ENCODE results near the gene HADHA.

DNA sequence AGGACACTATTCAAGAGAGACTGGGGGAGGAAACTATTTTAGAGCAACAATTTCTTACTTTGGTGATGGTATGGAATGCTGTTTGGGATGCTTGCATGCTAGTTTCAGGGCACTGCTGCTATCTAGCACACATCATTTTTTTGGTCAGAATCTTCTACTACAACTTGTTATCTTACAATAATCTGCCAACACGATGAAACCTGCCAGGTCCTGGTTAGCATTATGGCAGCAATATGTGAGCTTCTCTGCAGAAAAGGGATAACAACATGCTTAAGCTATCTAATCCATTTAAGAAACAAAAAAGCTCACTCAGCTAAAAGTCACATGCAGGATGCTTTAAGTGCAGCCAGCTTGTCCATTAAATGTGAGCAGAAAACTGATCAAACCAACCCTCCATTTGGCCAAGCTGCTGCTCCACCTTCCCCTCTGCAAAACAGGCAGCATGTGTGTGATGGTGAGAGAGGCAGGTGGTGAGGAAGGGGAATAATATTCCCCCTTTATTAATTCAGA, 41.4 kb downstream of the HADHA start:
- TF ChIP-seq, protein P1, sequence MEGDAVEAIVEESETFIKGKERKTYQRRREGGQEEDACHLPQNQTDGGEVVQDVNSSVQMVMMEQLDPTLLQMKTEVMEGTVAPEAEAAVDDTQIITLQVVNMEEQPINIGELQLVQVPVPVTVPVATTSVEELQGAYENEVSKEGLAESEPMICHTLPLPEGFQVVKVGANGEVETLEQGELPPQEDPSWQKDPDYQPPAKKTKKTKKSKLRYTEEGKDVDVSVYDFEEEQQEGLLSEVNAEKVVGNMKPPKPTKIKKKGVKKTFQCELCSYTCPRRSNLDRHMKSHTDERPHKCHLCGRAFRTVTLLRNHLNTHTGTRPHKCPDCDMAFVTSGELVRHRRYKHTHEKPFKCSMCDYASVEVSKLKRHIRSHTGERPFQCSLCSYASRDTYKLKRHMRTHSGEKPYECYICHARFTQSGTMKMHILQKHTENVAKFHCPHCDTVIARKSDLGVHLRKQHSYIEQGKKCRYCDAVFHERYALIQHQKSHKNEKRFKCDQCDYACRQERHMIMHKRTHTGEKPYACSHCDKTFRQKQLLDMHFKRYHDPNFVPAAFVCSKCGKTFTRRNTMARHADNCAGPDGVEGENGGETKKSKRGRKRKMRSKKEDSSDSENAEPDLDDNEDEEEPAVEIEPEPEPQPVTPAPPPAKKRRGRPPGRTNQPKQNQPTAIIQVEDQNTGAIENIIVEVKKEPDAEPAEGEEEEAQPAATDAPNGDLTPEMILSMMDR (IDR thresholded peaks at IDR 0.05; ENCODE audit: low read length) = no peak
- TF ChIP-seq EZH2 (optimal IDR thresholded peaks at IDR 0.05; ENCODE audit: low read depth, low read length) (no peak), EZH2phosphoT487 (IDR thresholded peaks at IDR 0.05; ENCODE audit: low read length) (no peak)
